A549 (cell line): ENCODE measurements around the gene CDH4. TPM values are rescaled to one million over a fixed set of nuclear protein-coding genes. Genes with fewer than 3 reads are reported as not detected.

Experiments used
- ATAC-seq, 2 experiments: fragments of 200-7000 bp in 1 of 2; fragments of >200 bp in 1 of 2; cut with Nextera tagmentation in 1 of 2; cut with Tn5 transposase in 1 of 2; 3 replicates each; pipeline versions ENCODE4 v1.8.0 to v1.9.1; 2018 to 2020; ENCODE audit warnings: mild to moderate bottlenecking in 1 of 2, moderate library complexity in 1 of 2
- CTCF ChIA-PET: fragments of 300-600 bp; sonication (Branson Sonifier 250); formaldehyde crosslinking; extraction: SDS; loops from one replicate; lab custom pipeline; 2021; ENCODE audit warnings: antibody characterized with exemption, inconsistent platforms; lab: Yijun Ruan, JAX
- POLR2A ChIA-PET: fragments of 350-600 bp; formaldehyde crosslinking; extraction: SDS; loops from one replicate; lab custom pipeline; 2021; ENCODE audit warnings: antibody characterized with exemption, inconsistent platforms; lab: Yijun Ruan, JAX
- DNase-seq, 2 experiments: peaks; one replicate each; pipeline versions ENCODE4 v3.0.0 to v3.0.0-alpha.2; 2011 to 2016; ENCODE audit warnings: low read depth in 1 of 2, low spot score in 1 of 2
- FAIRE-seq: peaks from 2 replicates; lab custom pipeline; 2011; peaks lifted over from hg19 to GRCh38; lab: Jason Lieb, UNC
- H3K27ac ChIP-seq, 2 experiments: fragments of >200 bp; sonication (Bioruptor Twin); formaldehyde crosslinking; 3 replicates each; pipeline ENCODE4 v1.5.1; 2016 to 2017
- H3K4me1 ChIP-seq: fragments of >200 bp; sonication (Bioruptor Twin); formaldehyde crosslinking; 3 replicates; pipeline ENCODE4 v1.6.1; 2016
- H3K4me2 ChIP-seq: fragments of >200 bp; sonication (Bioruptor Twin); formaldehyde crosslinking; 3 replicates; pipeline ENCODE4 v1.6.1; 2016
- H3K4me3 ChIP-seq: fragments of >200 bp; sonication (Bioruptor Twin); formaldehyde crosslinking; 3 replicates; pipeline ENCODE4 v1.5.1; 2016
- H3K9me3 ChIP-seq: fragments of >200 bp; sonication (Bioruptor Twin); formaldehyde crosslinking; 3 replicates; pipeline ENCODE4 v1.6.1; 2016
- CEBPB ChIP-seq, 2 experiments: fragments of >200 bp in 1 of 2; sonication (Bioruptor Twin) in 1 of 2; formaldehyde crosslinking in 1 of 2; IDR thresholded peaks; 2 replicates each; pipeline ENCODE4 v1.6.1; 2012 to 2016
- CHD4 ChIP-seq: fragments of 200-600 bp; sonication (generic); IDR thresholded peaks from 2 replicates; pipeline ENCODE4 v1.6.1; 2016; ENCODE audit warnings: antibody characterized with exemption, mild to moderate bottlenecking, borderline replicate concordance
- EHMT2 ChIP-seq: fragments of 200-600 bp; sonication (generic); IDR thresholded peaks from 2 replicates; pipeline ENCODE4 v1.6.1; 2016; ENCODE audit warnings: antibody characterized with exemption, low read depth, mild to moderate bottlenecking, moderate library complexity
- FOSB ChIP-seq: fragments of 250-450 bp; sonication (Bioruptor Pico); IDR thresholded peaks from 2 replicates; pipeline ENCODE4 v1.5.0; 2020; ENCODE audit warnings: mild to moderate bottlenecking, moderate library complexity
- FOSL2 ChIP-seq, 2 experiments: fragments of 450-650 bp in 1 of 2; fragments of >200 bp in 1 of 2; sonication (Bioruptor Twin) in 1 of 2; formaldehyde crosslinking; IDR thresholded peaks; 2 replicates each; pipeline versions ENCODE4 v1.5.0 to v1.6.1; 2016 to 2020; ENCODE audit warnings: mild to moderate bottlenecking in 1 of 2, moderate library complexity in 1 of 2
- FOXS1 ChIP-seq: fragments of 250-450 bp; sonication (Bioruptor Pico); IDR thresholded peaks from 2 replicates; pipeline ENCODE4 v1.5.0; 2020; ENCODE audit warnings: mild to moderate bottlenecking, moderate library complexity
- HDAC2 ChIP-seq: fragments of 200-600 bp; sonication (generic); IDR thresholded peaks from 2 replicates; pipeline ENCODE4 v1.6.1; 2016
- HEYL ChIP-seq: fragments of 250-450 bp; sonication (Bioruptor Pico); IDR thresholded peaks from 2 replicates; pipeline ENCODE4 v1.8.0; 2021; ENCODE audit warnings: mild to moderate bottlenecking, moderate library complexity
- HOXB13 ChIP-seq: fragments of 250-450 bp; sonication (Bioruptor Pico); IDR thresholded peaks from 2 replicates; pipeline ENCODE4 v1.5.0; 2020; ENCODE audit warnings: low read depth, mild to moderate bottlenecking, moderate library complexity
- JUN ChIP-seq, 2 experiments: fragments of >200 bp; sonication (Bioruptor Twin); formaldehyde crosslinking; IDR thresholded peaks; 2 replicates in 1 of 2; 3 replicates in 1 of 2; pipeline ENCODE4 v1.6.1; 2016 to 2017
- KDM5A ChIP-seq: fragments of 200-600 bp; sonication (generic); IDR thresholded peaks from 2 replicates; pipeline ENCODE4 v1.6.1; 2016; ENCODE audit warnings: antibody characterized with exemption, mild to moderate bottlenecking
- MAZ ChIP-seq: fragments of 150-350 bp; IDR thresholded peaks from 2 replicates; pipeline ENCODE4 v1.6.1; 2014; ENCODE audit warnings: antibody characterized with exemption, low read depth, low read length, borderline replicate concordance
- NFE2L2 ChIP-seq: fragments of 150-350 bp; conservative IDR thresholded peaks from 2 replicates; pipeline ENCODE4 v1.6.1; 2014; ENCODE audit warnings: low read length
- NPAS2 ChIP-seq: fragments of 250-450 bp; sonication (Bioruptor Pico); IDR thresholded peaks from 2 replicates; pipeline ENCODE4 v1.8.0; 2022; ENCODE audit warnings: mild to moderate bottlenecking, moderate library complexity, borderline replicate concordance
- NR3C1 ChIP-seq: fragments of >200 bp; sonication (Bioruptor Twin); formaldehyde crosslinking; IDR thresholded peaks from 3 replicates; pipeline ENCODE4 v1.6.1; 2017
- PHF8 ChIP-seq: fragments of 200-600 bp; sonication (generic); IDR thresholded peaks from 2 replicates; pipeline ENCODE4 v1.6.1; 2016; ENCODE audit warnings: low read depth, mild to moderate bottlenecking, antibody characterized with exemption, moderate library complexity, borderline replicate concordance
- POLR2AphosphoS2 ChIP-seq: conservative IDR thresholded peaks from 2 replicates; pipeline ENCODE4 v1.6.1; 2012; ENCODE audit warnings: low read length, improper control_type of control experiment, inconsistent platforms
- RCOR1 ChIP-seq: fragments of 150-350 bp; IDR thresholded peaks from 2 replicates; pipeline ENCODE4 v1.6.1; 2014; ENCODE audit warnings: antibody characterized with exemption, low read length, low read depth
- RFX5 ChIP-seq: fragments of 450-650 bp; IDR thresholded peaks from 2 replicates; pipeline ENCODE4 v1.7.1; 2014; ENCODE audit warnings: antibody characterized with exemption, mild to moderate bottlenecking, moderate library complexity
- RNF2 ChIP-seq: fragments of 200-600 bp; sonication (generic); IDR thresholded peaks from 2 replicates; pipeline ENCODE4 v1.6.1; 2016; ENCODE audit warnings: low read depth, mild to moderate bottlenecking, antibody characterized with exemption, moderate library complexity, borderline replicate concordance
- SREBF2 ChIP-seq: fragments of 450-650 bp; IDR thresholded peaks from 2 replicates; pipeline ENCODE4 v1.6.1; 2014; ENCODE audit warnings: mild to moderate bottlenecking, moderate library complexity
- WGBS: methylation state at CpG from one replicate; pipeline ENCODE4 v1.1.6; 2017; ENCODE audit errors: missing lambda C conversion rate; 5-methylcytosine and 5-hydroxymethylcytosine counted together
- polyA plus RNA-seq, 4 experiments: library from polyadenylated mRNA; depleted of rRNA in 3 of 4; stranded (reverse); fragments of >200 nt; fragmentation: RNase III in 1 of 4; extraction: RNeasy Plus Mini Kit Qiagen cat#74134 plus additional on column Dnase treatment in 1 of 4; gene quantifications; 2 replicates in 3 of 4; 3 replicates in 1 of 4; pipeline ENCODE4 v1.2.3, GENCODE V29; 2011 to 2017
- TF ChIP-seq, protein P1 (sequence below): fragments of 150-350 bp; IDR thresholded peaks from 2 replicates; pipeline ENCODE4 v1.6.1; 2014; ENCODE audit warnings: low read depth, mild to moderate bottlenecking, low read length
- TF ChIP-seq, protein P2 (sequence below): fragments of 450-650 bp; IDR thresholded peaks from 2 replicates; pipeline ENCODE4 v1.6.1; 2014; ENCODE audit warnings: antibody characterized with exemption
- TF ChIP-seq, protein P3 (sequence below): fragments of 250-450 bp; sonication (Bioruptor Pico); IDR thresholded peaks from 2 replicates; pipeline ENCODE4 v1.5.0; 2020; ENCODE audit warnings: low read depth, mild to moderate bottlenecking, moderate library complexity
- TF ChIP-seq, protein P4 (sequence below): fragments of >200 bp; sonication (Bioruptor Twin); formaldehyde crosslinking; IDR thresholded peaks from 3 replicates; pipeline ENCODE4 v1.5.1; 2016

Gene CDH4
- polyA plus RNA-seq, 2 of the 4 experiments (the other 2 are of a cell fraction): 3.4 to 10.3 TPM

DNA sequence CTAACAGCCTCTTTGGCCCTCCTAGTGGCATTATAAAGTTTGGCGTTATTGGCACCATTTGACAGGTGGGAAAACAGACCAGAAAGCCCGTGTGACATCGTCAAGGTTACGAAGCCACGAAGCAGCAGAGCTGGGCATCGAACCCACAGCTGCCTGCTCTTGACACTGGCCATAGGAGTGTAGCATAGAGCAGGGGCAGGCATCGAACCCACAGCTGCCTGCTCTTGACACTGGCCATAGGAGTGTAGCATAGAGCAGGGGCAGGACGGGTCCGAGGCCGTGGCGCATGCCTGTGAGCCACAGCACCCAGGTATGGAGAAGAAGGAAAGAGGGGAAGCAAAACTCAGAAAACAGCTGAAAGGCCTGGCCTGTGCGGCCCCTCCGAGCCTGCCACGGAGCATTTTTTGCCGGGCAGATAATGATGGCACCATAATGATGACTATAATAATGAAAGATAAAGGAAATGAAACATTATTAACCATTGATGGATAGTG lies 33.1 kb downstream of the CDH4 start:
- Histone ChIP-seq H3K4me1 (no peaks in the 10 kb centered on the region), H3K27ac (no peak overlapping the region), H3K4me2 (no peak overlapping the region), H3K4me3 (no peak overlapping the region), H3K9me3 (no peaks in the 10 kb centered on the region)
- FAIRE-seq (no peak), DNase-seq (no peak), ATAC-seq (no peak)
- WGBS: 80% methylated on average over 14 of the region's 15 CpGs
- ChIA-PET POLR2A (no interaction called here), CTCF (no interaction called here)
- no peak for TF ChIP-seq HOXB13 (CRISPR knock-in tag)
- TF ChIP-seq, protein P1, sequence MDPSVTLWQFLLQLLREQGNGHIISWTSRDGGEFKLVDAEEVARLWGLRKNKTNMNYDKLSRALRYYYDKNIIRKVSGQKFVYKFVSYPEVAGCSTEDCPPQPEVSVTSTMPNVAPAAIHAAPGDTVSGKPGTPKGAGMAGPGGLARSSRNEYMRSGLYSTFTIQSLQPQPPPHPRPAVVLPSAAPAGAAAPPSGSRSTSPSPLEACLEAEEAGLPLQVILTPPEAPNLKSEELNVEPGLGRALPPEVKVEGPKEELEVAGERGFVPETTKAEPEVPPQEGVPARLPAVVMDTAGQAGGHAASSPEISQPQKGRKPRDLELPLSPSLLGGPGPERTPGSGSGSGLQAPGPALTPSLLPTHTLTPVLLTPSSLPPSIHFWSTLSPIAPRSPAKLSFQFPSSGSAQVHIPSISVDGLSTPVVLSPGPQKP: no peak
- no peak for TF ChIP-seq HDAC2
- TF ChIP-seq, protein P2, sequence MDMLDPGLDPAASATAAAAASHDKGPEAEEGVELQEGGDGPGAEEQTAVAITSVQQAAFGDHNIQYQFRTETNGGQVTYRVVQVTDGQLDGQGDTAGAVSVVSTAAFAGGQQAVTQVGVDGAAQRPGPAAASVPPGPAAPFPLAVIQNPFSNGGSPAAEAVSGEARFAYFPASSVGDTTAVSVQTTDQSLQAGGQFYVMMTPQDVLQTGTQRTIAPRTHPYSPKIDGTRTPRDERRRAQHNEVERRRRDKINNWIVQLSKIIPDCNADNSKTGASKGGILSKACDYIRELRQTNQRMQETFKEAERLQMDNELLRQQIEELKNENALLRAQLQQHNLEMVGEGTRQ: no peak

DNA sequence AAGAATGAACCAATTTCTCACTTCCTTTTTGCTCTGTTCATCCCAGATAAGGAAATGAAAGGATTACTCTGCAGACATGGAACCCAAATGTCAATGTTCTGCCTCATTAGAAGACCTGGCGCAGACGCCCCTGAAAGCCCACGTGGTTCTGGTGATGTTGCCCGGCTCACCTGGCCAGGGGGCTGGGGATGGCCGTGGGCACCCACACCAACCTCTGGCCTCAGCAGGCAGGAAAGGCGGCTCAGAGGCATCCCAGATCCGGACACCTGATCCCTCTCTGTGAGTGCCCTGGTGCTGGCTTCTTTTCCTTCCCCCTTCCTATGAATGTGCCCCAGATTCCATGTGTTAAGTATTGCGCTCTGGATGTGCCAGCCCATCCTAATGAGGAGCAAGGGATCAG lies 33.6 kb downstream of the CDH4 start:
- 91% methylated on average over 7 of the region's 8 CpGs for WGBS

DNA sequence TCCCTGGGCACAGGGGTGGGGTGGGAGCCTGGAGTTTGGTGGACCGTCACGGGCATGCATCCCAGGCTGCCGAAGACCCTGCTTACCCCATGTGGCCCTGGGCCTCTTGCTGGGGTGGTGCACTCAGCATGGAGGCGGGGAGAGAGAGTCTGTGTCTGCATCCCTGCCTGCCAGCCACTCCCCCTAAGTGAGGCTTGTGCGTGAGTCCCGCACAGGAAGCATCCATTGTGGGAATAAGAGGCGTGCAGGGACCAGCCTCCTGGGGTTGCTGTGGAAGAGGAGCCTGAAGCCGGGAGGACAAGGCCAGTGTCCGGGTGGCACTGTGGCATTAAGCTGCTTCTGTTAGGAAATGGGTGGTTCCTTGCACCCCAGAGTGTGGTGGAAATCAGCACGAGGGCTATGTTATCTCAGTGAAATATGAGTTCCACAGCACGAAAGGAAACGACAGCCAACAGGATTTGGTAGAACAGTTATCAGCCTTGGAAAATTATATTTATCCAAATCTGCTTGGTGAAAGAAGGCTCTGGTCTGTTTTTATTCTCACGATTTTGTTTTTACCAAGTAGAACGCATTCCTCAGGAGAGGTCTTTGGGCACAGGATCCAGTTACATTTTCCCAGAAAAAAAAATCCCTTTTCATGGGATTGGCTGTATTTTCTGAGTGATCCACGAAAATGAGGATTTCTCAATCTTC lies 35.7 kb downstream of the CDH4 start:
- no peak for DNase-seq
- H3K4me3 ChIP-seq: no peak overlapping the region
- no peak for FAIRE-seq
- ChIA-PET CTCF (no interaction called here), POLR2A (no interaction called here)
- 88% methylated on average over 13 of the region's 15 CpGs for WGBS
- no peak for ATAC-seq
- no peak overlapping the region for H3K27ac ChIP-seq
- TF ChIP-seq MAZ (no peak), NFE2L2 (no peak), EHMT2 (no peak), HOXB13 (CRISPR knock-in tag) (no peak), FOSL2 (IDR thresholded peaks at IDR 0.05) (no peak), FOSL2 (CRISPR knock-in tag; IDR thresholded peaks at IDR 0.05) (no peak), HEYL (no peak), PHF8 (no peak)
- TF ChIP-seq, protein P3, sequence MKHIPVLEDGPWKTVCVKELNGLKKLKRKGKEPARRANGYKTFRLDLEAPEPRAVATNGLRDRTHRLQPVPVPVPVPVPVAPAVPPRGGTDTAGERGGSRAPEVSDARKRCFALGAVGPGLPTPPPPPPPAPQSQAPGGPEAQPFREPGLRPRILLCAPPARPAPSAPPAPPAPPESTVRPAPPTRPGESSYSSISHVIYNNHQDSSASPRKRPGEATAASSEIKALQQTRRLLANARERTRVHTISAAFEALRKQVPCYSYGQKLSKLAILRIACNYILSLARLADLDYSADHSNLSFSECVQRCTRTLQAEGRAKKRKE (CRISPR knock-in tag): no peak
- TF ChIP-seq, protein P1: no peak
- TF ChIP-seq, protein P2: no peak
- no peaks in the 10 kb centered on the region for H3K9me3 ChIP-seq
- no peaks in the 10 kb centered on the region for H3K4me1 ChIP-seq
- H3K4me2 ChIP-seq: no peak overlapping the region

More for the DNA sequence above, 33.6 kb downstream of the CDH4 start:
- FAIRE-seq (no peak), DNase-seq (no peak), ATAC-seq (no peak)
- ChIA-PET CTCF (interaction anchor here (1.0 kb wide), 1 partner anchor 9 kb away, joined by 3 read pairs; no protein-coding TSS in a partner anchor), POLR2A (no interaction called here)
- Histone ChIP-seq H3K4me2 (no peak overlapping the region), H3K27ac (no peak overlapping the region), H3K4me3 (no peak overlapping the region), H3K4me1 (no peaks in the 10 kb centered on the region), H3K9me3 (no peaks in the 10 kb centered on the region)
- TF ChIP-seq FOXS1 (CRISPR knock-in tag) (no peak), NR3C1 (no peak), CHD4 (no peak), PHF8 (no peak), FOSB (CRISPR knock-in tag) (no peak), NPAS2 (CRISPR knock-in tag) (no peak), KDM5A (no peak), JUN (IDR thresholded peaks at IDR 0.05) (no peak), HDAC2 (no peak), RNF2 (no peak), CEBPB (IDR thresholded peaks at IDR 0.05) (no peak), POLR2AphosphoS2 (no peak), RCOR1 (no peak), RFX5 (no peak), SREBF2 (no peak)
- TF ChIP-seq, protein P1: no peak
- TF ChIP-seq, protein P4, sequence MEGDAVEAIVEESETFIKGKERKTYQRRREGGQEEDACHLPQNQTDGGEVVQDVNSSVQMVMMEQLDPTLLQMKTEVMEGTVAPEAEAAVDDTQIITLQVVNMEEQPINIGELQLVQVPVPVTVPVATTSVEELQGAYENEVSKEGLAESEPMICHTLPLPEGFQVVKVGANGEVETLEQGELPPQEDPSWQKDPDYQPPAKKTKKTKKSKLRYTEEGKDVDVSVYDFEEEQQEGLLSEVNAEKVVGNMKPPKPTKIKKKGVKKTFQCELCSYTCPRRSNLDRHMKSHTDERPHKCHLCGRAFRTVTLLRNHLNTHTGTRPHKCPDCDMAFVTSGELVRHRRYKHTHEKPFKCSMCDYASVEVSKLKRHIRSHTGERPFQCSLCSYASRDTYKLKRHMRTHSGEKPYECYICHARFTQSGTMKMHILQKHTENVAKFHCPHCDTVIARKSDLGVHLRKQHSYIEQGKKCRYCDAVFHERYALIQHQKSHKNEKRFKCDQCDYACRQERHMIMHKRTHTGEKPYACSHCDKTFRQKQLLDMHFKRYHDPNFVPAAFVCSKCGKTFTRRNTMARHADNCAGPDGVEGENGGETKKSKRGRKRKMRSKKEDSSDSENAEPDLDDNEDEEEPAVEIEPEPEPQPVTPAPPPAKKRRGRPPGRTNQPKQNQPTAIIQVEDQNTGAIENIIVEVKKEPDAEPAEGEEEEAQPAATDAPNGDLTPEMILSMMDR: no peak
- TF ChIP-seq, protein P2: no peak
